C4-2B (cell line): ENCODE results near the gene TRIM72.

ENCODE experiments used
- CTCF ChIP-seq: fragments of 450-650 bp; conservative IDR thresholded peaks from 2 replicates; pipeline ENCODE4 v1.5.1; 2017; ENCODE audit warnings: mild to moderate bottlenecking
- ZFX ChIP-seq: fragments of 450-650 bp; IDR thresholded peaks from 2 replicates; pipeline ENCODE4 v1.6.1; 2017

GRCh38 chr16:31190818-31191444 lies 23.0 kb upstream of the TRIM72 start:
- TF ChIP-seq CTCF (no peak), ZFX (no peak)
